Right atrium auricular region (tissue), 2 donors: ENCODE data around the gene KLF16. TPM values are rescaled to one million over a fixed set of nuclear protein-coding genes. Genes with fewer than 3 reads are reported as not detected.

Source experiments
- DNase-seq: peaks from one replicate; pipeline ENCODE4 v3.0.0-alpha.2; 2019; ENCODE audit warnings: low spot score
- H3K27ac ChIP-seq, 2 donors: fragments of 200-600 bp; sonication (generic); 1 replicate in 1 of 2; 2 replicates in 1 of 2; pipeline ENCODE4 v1.5.1; 2016 to 2019
- H3K27me3 ChIP-seq, 2 donors: fragments of 200-600 bp; sonication (generic); one replicate each; pipeline versions ENCODE4 v1.5.1 to v1.6.0; 2017 to 2019
- H3K36me3 ChIP-seq: fragments of 200-600 bp; sonication (generic); one replicate; pipeline ENCODE4 v1.5.1; 2016
- H3K4me1 ChIP-seq, 2 donors: fragments of 200-600 bp; sonication (generic); one replicate each; pipeline versions ENCODE4 v1.5.1 to v1.6.0; 2017 to 2019
- H3K4me3 ChIP-seq, 2 donors: fragments of 200-600 bp; sonication (generic); 1 replicate in 1 of 2; 2 replicates in 1 of 2; pipeline ENCODE4 v1.5.1; 2017 to 2019; ENCODE audit warnings: mild to moderate bottlenecking in 1 of 2, moderate library complexity in 1 of 2
- H3K9me3 ChIP-seq, 2 donors: fragments of 200-600 bp; sonication (generic); one replicate each; pipeline ENCODE4 v1.5.1; 2019
- CTCF ChIP-seq, 2 donors: fragments of 200-600 bp; sonication (generic); IDR thresholded peaks; one replicate each; pipeline ENCODE4 v1.5.1; 2019; ENCODE audit warnings: antibody characterized with exemption in 2 of 2
- total RNA-seq, 2 donors: library from RNA; depleted of rRNA; stranded (reverse); fragments of >200 nt; gene quantifications; one replicate each; pipeline ENCODE4 v1.1.0, GENCODE V29; 2016

KLF16 gene
- total RNA-seq, 2 donors from 2014 or later: 4.4 to 5.6 TPM

DNA sequence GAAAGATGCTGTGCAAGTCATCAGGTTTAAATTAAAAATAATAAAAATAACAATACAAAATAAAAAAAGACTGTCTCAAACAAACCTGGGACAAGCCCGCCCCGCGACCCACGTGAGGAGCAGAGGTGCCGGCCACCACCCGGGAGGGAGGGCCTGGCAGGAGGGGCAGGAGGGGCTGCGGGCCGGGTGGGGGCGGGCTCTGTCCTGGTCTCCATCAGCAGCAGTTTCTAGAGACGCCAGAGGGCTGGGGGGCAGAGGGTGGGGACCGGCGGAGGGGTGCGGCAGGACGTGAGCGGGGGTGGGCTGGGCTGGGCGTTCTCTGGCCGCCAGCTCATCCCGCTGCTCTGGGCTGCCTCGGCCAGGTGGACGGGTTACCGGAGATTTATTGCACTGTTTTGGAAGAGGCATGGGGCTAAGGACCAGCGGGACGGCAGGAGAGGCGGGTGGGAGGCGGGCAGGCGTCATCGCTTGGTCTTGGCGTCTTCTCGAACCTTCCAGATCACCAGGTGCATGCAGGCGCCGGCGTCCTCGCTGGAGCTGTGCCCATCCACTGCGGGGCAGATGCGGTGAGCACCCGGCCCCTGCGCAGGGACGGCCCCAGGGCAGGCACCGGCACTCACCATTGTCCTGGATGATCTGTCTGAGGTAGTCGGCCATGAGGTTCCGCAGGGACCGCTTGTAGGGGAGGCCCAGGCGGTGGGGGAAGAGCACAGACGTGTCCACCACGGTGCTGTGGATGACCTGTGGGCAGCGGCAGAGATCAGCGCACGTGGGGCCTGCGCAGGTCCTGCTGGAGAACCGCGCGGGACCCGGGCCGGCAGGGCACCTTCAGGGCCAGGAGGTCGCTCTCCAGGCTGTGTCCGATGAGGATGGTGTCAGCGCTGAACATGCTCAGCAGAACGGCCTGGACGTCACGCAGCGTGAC, 47.5 kb downstream of the KLF16 start:
- peaks cover 0 to 24% of the 10 kb centered on the region in 2 donors for H3K4me1 ChIP-seq
- no peak overlapping the region for H3K27ac ChIP-seq
- no peak for DNase-seq
- H3K36me3 ChIP-seq: peaks cover 58% of the 10 kb centered on the region
- no peaks in the 10 kb centered on the region for H3K27me3 ChIP-seq
- no peak for TF ChIP-seq CTCF (IDR thresholded peaks at IDR 0.05)
- no peak overlapping the region for H3K4me3 ChIP-seq
- H3K9me3 ChIP-seq: no peaks in the 10 kb centered on the region

DNA sequence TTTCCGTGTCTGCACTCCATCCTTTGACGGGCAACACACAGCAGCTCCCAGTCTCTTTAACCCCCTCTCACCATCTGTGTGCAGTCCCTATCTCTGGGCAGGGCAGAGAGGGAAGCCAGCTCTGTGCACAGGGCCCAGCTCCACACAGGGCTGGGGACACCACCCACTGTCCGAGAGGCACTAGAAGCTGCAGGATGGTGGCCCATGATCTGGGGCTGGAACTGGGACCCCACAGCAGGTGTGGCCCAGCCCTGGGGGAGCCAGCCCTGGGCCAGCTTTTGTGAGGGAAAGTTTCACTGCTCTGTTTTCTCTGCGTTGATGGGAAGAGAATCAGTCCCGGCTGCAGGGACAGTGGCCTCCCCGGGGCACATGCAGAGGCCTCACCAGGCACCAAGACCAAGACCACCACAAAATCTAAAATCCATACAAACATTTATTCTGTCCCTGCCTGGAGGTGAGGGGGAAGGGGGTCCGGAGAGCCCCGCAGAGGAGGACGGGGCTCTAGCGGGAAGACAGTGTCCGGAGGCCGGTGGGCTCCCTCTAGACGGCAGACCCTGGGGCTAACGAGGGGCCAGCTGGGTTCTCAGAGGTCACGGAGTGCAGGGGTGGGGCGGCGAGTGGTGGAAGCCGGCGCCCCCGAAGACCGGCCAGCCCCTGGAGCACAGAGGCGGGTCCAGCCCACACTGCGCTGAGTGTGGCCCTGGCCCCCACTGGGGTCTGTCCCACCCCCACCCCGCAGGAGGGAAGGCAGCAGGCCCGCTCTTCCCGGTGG, 48.4 kb downstream of the KLF16 start:
- no peak for DNase-seq
- Histone ChIP-seq H3K27me3 (no peaks in the 10 kb centered on the region), H3K27ac (no peak overlapping the region), H3K4me3 (no peak overlapping the region), H3K4me1 (peaks cover 0 to 24% of the 10 kb centered on the region in 2 donors), H3K9me3 (no peaks in the 10 kb centered on the region), H3K36me3 (peaks cover 51% of the 10 kb centered on the region)
- no peak for TF ChIP-seq CTCF (IDR thresholded peaks at IDR 0.05)

GRCh38 chr19:1814391-1814790, 49.0 kb downstream of the KLF16 start:
- Histone ChIP-seq H3K27ac (no peak overlapping the region), H3K36me3 (peaks cover 45% of the 10 kb centered on the region), H3K27me3 (no peaks in the 10 kb centered on the region), H3K4me1 (peaks cover 0 to 24% of the 10 kb centered on the region in 2 donors), H3K9me3 (no peaks in the 10 kb centered on the region), H3K4me3 (no peak overlapping the region)
- DNase-seq: no peak
- no peak for TF ChIP-seq CTCF (IDR thresholded peaks at IDR 0.05)

GRCh38 chr19:1813192-1814182, 49.9 kb downstream of the KLF16 start:
- peak overlapping the region in 1 of 2 donors; percentile 56 for H3K4me3 ChIP-seq
- TF ChIP-seq CTCF (IDR thresholded peaks at IDR 0.05): no peak
- peaks cover 36% of the 10 kb centered on the region for H3K36me3 ChIP-seq
- no peaks in the 10 kb centered on the region for H3K9me3 ChIP-seq
- H3K27ac ChIP-seq: no peak overlapping the region
- no peak for DNase-seq
- no peaks in the 10 kb centered on the region for H3K27me3 ChIP-seq
- H3K4me1 ChIP-seq: peaks cover 0 to 24% of the 10 kb centered on the region in 2 donors
